Measurements from ENCODE around the gene CDAN1.
"Not testable (repeated sequence)": the region's sequence is repeated elsewhere in the genome, so short reads cannot be mapped to it uniquely, and the experiment has no call there.

CDAN1 gene

DNA sequence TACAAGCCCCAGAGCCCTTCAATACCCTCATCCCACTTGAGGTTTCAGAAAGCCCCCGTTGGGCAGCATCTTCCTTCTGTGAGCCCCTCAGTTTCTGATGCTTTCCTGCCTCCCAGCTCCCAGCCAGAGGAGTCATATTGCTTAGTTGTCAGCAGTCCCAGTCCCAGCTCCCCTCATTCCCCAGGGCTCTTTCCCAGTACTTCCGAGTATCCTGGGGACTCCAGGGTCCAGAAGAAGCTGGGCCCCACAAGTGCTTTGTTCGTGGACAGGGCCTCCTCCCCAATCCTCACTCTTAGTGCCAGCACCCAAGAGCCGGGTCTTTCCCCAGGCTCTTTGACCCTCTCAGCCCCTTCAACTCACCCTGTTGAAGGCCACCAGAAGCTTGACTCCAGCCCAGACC, 43.9 kb downstream of the CDAN1 start:
- no peaks in the 10 kb centered on the region for H3K27me3 ChIP-seq (ENCODE audit: control insufficient read depth, insufficient read depth, low read length)
- DNase-seq (ENCODE audit: low read depth, low spot score) = no peak
- H3K9me3 ChIP-seq (ENCODE audit: control insufficient read depth, insufficient read depth, low read length) = no peaks in the 10 kb centered on the region
- no CpG with 5 or more reads among the region's 4 CpGs for WGBS (ENCODE audit: insufficient coverage, insufficient read length)
- no peaks in the 10 kb centered on the region for H3K36me3 ChIP-seq (ENCODE audit: control insufficient read depth, insufficient read depth, low read length)
- H3K27ac ChIP-seq (ENCODE audit: low read length) = no peak overlapping the region
- H3K4me3 ChIP-seq (ENCODE audit: low read length) = no peak overlapping the region
- H3K4me1 ChIP-seq (ENCODE audit: control insufficient read depth, insufficient read depth, low read length) = no peaks in the 10 kb centered on the region

- H3K27me3 ChIP-seq (ENCODE audit: control insufficient read depth, insufficient read depth, low read length) = no peaks in the 10 kb centered on the region
- no peak overlapping the region for H3K4me3 ChIP-seq (ENCODE audit: low read length)
- no peaks in the 10 kb centered on the region for H3K4me1 ChIP-seq (ENCODE audit: control insufficient read depth, insufficient read depth, low read length)
- no peaks in the 10 kb centered on the region for H3K36me3 ChIP-seq (ENCODE audit: control insufficient read depth, insufficient read depth, low read length)
- DNase-seq (ENCODE audit: low read depth, low spot score) = no peak
- H3K27ac ChIP-seq (ENCODE audit: low read length) = no peak overlapping the region
- WGBS (ENCODE audit: insufficient coverage, insufficient read length) = no CpG with 5 or more reads among the region's 1 CpG
- H3K9me3 ChIP-seq (ENCODE audit: control insufficient read depth, insufficient read depth, low read length) = no peaks in the 10 kb centered on the region
Measured at GRCh38 chr15:42692536-42692935, 44.4 kb downstream of the CDAN1 start.

- WGBS (ENCODE audit: insufficient coverage, insufficient read length) = no CpG with 5 or more reads among the region's 9 CpGs
- DNase-seq (ENCODE audit: low read depth, low spot score) = no peak
- Histone ChIP-seq H3K27me3 (ENCODE audit: control insufficient read depth, insufficient read depth, low read length) (no peaks in the 10 kb centered on the region), H3K4me3 (ENCODE audit: low read length) (no peak overlapping the region), H3K9me3 (ENCODE audit: control insufficient read depth, insufficient read depth, low read length) (no peaks in the 10 kb centered on the region), H3K4me1 (ENCODE audit: control insufficient read depth, insufficient read depth, low read length) (no peaks in the 10 kb centered on the region), H3K27ac (ENCODE audit: low read length) (no peak overlapping the region), H3K36me3 (ENCODE audit: control insufficient read depth, insufficient read depth, low read length) (no peaks in the 10 kb centered on the region)
Measured at GRCh38 chr15:42691770-42692169, 45.2 kb downstream of the CDAN1 start.

GRCh38 chr15:42691308-42691707, 45.6 kb downstream of the CDAN1 start:
- WGBS (ENCODE audit: insufficient coverage, insufficient read length) = no CpG with 5 or more reads among the region's 4 CpGs
- Histone ChIP-seq H3K27me3 (ENCODE audit: control insufficient read depth, insufficient read depth, low read length) (no peaks in the 10 kb centered on the region), H3K9me3 (ENCODE audit: control insufficient read depth, insufficient read depth, low read length) (no peaks in the 10 kb centered on the region), H3K4me1 (ENCODE audit: control insufficient read depth, insufficient read depth, low read length) (no peaks in the 10 kb centered on the region), H3K27ac (ENCODE audit: low read length) (no peak overlapping the region), H3K36me3 (ENCODE audit: control insufficient read depth, insufficient read depth, low read length) (no peaks in the 10 kb centered on the region), H3K4me3 (ENCODE audit: low read length) (no peak overlapping the region)
- no peak for DNase-seq (ENCODE audit: low read depth, low spot score)

DNA sequence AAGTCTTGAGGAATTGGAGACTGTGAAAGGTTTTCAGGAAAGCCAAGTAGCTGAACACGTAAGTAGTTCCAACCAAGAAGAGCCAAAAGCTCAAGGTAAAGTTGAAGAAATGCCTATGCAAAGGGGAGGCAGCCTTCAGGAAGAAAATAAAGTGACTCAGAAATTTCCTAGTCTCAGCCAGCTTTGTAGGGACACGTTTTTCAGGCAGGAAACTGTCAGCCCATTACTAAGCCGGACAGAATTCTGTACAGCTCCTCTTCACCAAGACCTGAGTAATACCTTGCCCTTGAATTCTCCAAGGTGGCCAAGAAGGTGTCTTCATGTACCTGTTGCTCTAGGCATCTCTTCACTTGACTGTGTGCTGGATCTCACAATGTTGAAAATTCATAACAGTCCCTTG, 48.6 kb downstream of the CDAN1 start:
- H3K4me1 ChIP-seq (ENCODE audit: control insufficient read depth, insufficient read depth, low read length) = no peaks in the 10 kb centered on the region
- no peaks in the 10 kb centered on the region for H3K36me3 ChIP-seq (ENCODE audit: control insufficient read depth, insufficient read depth, low read length)
- no peaks in the 10 kb centered on the region for H3K9me3 ChIP-seq (ENCODE audit: control insufficient read depth, insufficient read depth, low read length)
- DNase-seq (ENCODE audit: low read depth, low spot score) = no peak
- H3K4me3 ChIP-seq (ENCODE audit: low read length) = no peak overlapping the region
- H3K27ac ChIP-seq (ENCODE audit: low read length) = no peak overlapping the region
- H3K27me3 ChIP-seq (ENCODE audit: control insufficient read depth, insufficient read depth, low read length) = no peaks in the 10 kb centered on the region
- no CpG with 5 or more reads among the region's 3 CpGs for WGBS (ENCODE audit: insufficient coverage, insufficient read length)

GRCh38 chr15:42687740-42688139, 49.2 kb downstream of the CDAN1 start:
- Histone ChIP-seq H3K36me3 (ENCODE audit: control insufficient read depth, insufficient read depth, low read length) (no peaks in the 10 kb centered on the region), H3K4me1 (ENCODE audit: control insufficient read depth, insufficient read depth, low read length) (no peaks in the 10 kb centered on the region), H3K4me3 (ENCODE audit: low read length) (no peak overlapping the region), H3K9me3 (ENCODE audit: control insufficient read depth, insufficient read depth, low read length) (no peaks in the 10 kb centered on the region), H3K27me3 (ENCODE audit: control insufficient read depth, insufficient read depth, low read length) (no peaks in the 10 kb centered on the region), H3K27ac (ENCODE audit: low read length) (no peak overlapping the region)
- DNase-seq (ENCODE audit: low read depth, low spot score) = no peak
- no CpG with 5 or more reads among the region's 4 CpGs for WGBS (ENCODE audit: insufficient coverage, insufficient read length)

DNA sequence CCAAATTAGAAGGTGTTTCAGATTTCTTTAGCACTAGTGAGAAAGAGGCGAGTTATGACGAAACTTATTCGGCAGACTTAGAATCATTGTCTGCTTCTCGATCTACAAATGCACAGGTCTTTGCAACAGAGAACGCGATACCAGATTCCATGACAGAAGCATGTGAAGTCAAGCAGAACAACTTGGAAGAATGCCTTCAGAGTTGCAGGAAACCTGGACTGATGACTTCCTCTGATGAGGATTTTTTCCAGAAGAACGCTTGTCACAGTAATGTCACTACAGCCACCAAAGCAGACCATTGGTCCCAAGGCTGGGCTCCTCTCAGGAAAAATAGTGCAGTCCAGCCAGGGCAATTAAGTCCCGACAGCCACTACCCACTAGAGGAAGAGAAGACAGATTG, 50.6 kb downstream of the CDAN1 start:
- no CpG with 5 or more reads among the region's 8 CpGs for WGBS (ENCODE audit: insufficient coverage, insufficient read length)
- no peaks in the 10 kb centered on the region for H3K36me3 ChIP-seq (ENCODE audit: control insufficient read depth, insufficient read depth, low read length)
- no peak overlapping the region for H3K27ac ChIP-seq (ENCODE audit: low read length)
- DNase-seq (ENCODE audit: low read depth, low spot score) = no peak
- no peaks in the 10 kb centered on the region for H3K4me1 ChIP-seq (ENCODE audit: control insufficient read depth, insufficient read depth, low read length)
- H3K27me3 ChIP-seq (ENCODE audit: control insufficient read depth, insufficient read depth, low read length) = no peaks in the 10 kb centered on the region
- H3K9me3 ChIP-seq (ENCODE audit: control insufficient read depth, insufficient read depth, low read length) = no peaks in the 10 kb centered on the region
- no peak overlapping the region for H3K4me3 ChIP-seq (ENCODE audit: low read length)

GRCh38 chr15:42681119-42681518, 55.8 kb downstream of the CDAN1 start:
- no peaks in the 10 kb centered on the region for H3K9me3 ChIP-seq (ENCODE audit: control insufficient read depth, insufficient read depth, low read length)
- DNase-seq (ENCODE audit: low read depth, low spot score) = no peak
- H3K36me3 ChIP-seq (ENCODE audit: control insufficient read depth, insufficient read depth, low read length) = no peaks in the 10 kb centered on the region
- no CpG with 5 or more reads among the region's 6 CpGs for WGBS (ENCODE audit: insufficient coverage, insufficient read length)
- H3K27me3 ChIP-seq (ENCODE audit: control insufficient read depth, insufficient read depth, low read length) = no peaks in the 10 kb centered on the region
- no peak overlapping the region for H3K27ac ChIP-seq (ENCODE audit: low read length)
- H3K4me1 ChIP-seq (ENCODE audit: control insufficient read depth, insufficient read depth, low read length) = no peaks in the 10 kb centered on the region
- no peak overlapping the region for H3K4me3 ChIP-seq (ENCODE audit: low read length)

DNA sequence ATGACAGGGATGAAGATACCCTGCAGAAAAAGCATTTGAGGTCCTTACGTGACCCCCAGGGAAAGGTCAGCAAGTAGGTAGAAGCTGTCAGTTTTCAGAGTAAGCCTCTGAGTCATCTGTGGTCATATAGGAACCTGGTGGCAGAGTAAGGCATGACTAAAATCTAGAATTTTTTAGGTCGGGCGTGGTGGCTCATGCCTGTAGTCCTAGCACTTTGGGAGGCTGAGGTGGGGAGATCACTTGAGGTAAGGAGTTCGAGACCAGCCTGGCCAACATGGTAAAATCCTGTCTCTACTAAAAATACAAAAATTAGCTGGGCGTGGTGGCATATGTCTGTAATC, 56.8 kb downstream of the CDAN1 start:
- not testable (repeated sequence) for H3K36me3 ChIP-seq (ENCODE audit: control insufficient read depth, insufficient read depth, low read length); H3K27me3 ChIP-seq (ENCODE audit: control insufficient read depth, insufficient read depth, low read length); H3K4me3 ChIP-seq (ENCODE audit: low read length); DNase-seq (ENCODE audit: low read depth, low spot score); H3K27ac ChIP-seq (ENCODE audit: low read length); H3K4me1 ChIP-seq (ENCODE audit: control insufficient read depth, insufficient read depth, low read length); H3K9me3 ChIP-seq (ENCODE audit: control insufficient read depth, insufficient read depth, low read length)
- no CpG with 5 or more reads among the region's 5 CpGs for WGBS (ENCODE audit: insufficient coverage, insufficient read length)

- Histone ChIP-seq H3K27ac (ENCODE audit: low read length) (no peak overlapping the region), H3K36me3 (ENCODE audit: control insufficient read depth, insufficient read depth, low read length) (peaks cover 3% of the 10 kb centered on the region; the same call in 1 of the 2 replicates), H3K9me3 (ENCODE audit: control insufficient read depth, insufficient read depth, low read length) (no peaks in the 10 kb centered on the region), H3K4me1 (ENCODE audit: control insufficient read depth, insufficient read depth, low read length) (no peaks in the 10 kb centered on the region), H3K27me3 (ENCODE audit: control insufficient read depth, insufficient read depth, low read length) (no peaks in the 10 kb centered on the region), H3K4me3 (ENCODE audit: low read length) (no peak overlapping the region)
- DNase-seq (ENCODE audit: low read depth, low spot score) = no peak
- no CpG with 5 or more reads among the region's 7 CpGs for WGBS (ENCODE audit: insufficient coverage, insufficient read length)
Measured at GRCh38 chr15:42679285-42680141, 57.4 kb downstream of the CDAN1 start.

GRCh38 chr15:42675021-42675420, 61.9 kb downstream of the CDAN1 start:
- no CpG with 5 or more reads among the region's 1 CpG for WGBS (ENCODE audit: insufficient coverage, insufficient read length)
- Histone ChIP-seq H3K27me3 (ENCODE audit: control insufficient read depth, insufficient read depth, low read length) (no peaks in the 10 kb centered on the region), H3K4me3 (ENCODE audit: low read length) (no peak overlapping the region), H3K36me3 (ENCODE audit: control insufficient read depth, insufficient read depth, low read length) (peaks cover 3% of the 10 kb centered on the region; the same call in 1 of the 2 replicates), H3K27ac (ENCODE audit: low read length) (no peak overlapping the region), H3K4me1 (ENCODE audit: control insufficient read depth, insufficient read depth, low read length) (no peaks in the 10 kb centered on the region), H3K9me3 (ENCODE audit: control insufficient read depth, insufficient read depth, low read length) (no peaks in the 10 kb centered on the region)
- no peak for DNase-seq (ENCODE audit: low read depth, low spot score)
